MCF 10A (cell line): ENCODE results near the gene CAPRIN2. TPM values are rescaled to one million over a fixed set of nuclear protein-coding genes. Genes with fewer than 3 reads are reported as not detected.

Source experiments
- BruUV-seq: library from RNA; stranded (reverse); fragments of 400-500 nt; replicated peaks from 2 replicates; lab custom pipeline; 2021; lab: Mats Ljungman, UMichigan
- CTCF ChIA-PET: fragments of 300-600 bp; sonication (Branson Sonifier 250); formaldehyde crosslinking; extraction: SDS; loops from one replicate; lab custom pipeline; 2021; ENCODE audit warnings: antibody characterized with exemption, inconsistent platforms; lab: Yijun Ruan, JAX
- POLR2A ChIA-PET: fragments of 300-600, 350-650 bp; sonication (Branson Sonifier 250); formaldehyde crosslinking; extraction: SDS; loops from one replicate; lab custom pipeline; 2020; ENCODE audit warnings: antibody characterized with exemption, inconsistent platforms; lab: Yijun Ruan, JAX
- DNase-seq: peaks from one replicate; pipeline ENCODE4 v3.0.0-alpha.2; 2018; ENCODE audit not compliant: unreplicated experiment
- H3K27ac Mint-ChIP-seq: one replicate; pipeline ENCODE4 v1.8.0; 2022; ENCODE audit warnings: mild to moderate bottlenecking, low read depth, mixed read lengths; ENCODE audit not compliant: unreplicated experiment
- H3K27me3 Mint-ChIP-seq: one replicate; pipeline ENCODE4 v1.8.0; 2022; ENCODE audit warnings: mixed read lengths; ENCODE audit not compliant: insufficient read depth, unreplicated experiment
- H3K36me3 Mint-ChIP-seq: one replicate; pipeline ENCODE4 v1.8.0; 2022; ENCODE audit warnings: mild to moderate bottlenecking, moderate library complexity, mixed read lengths; ENCODE audit not compliant: insufficient read depth, unreplicated experiment
- H3K4me1 Mint-ChIP-seq: one replicate; pipeline ENCODE4 v1.8.0; 2022; ENCODE audit warnings: mixed read lengths; ENCODE audit not compliant: insufficient read depth, unreplicated experiment
- H3K4me3 Mint-ChIP-seq: one replicate; pipeline ENCODE4 v1.8.0; 2022; ENCODE audit warnings: mild to moderate bottlenecking, moderate library complexity, mixed read lengths; ENCODE audit not compliant: unreplicated experiment
- H3K9me3 Mint-ChIP-seq: one replicate; pipeline ENCODE4 v1.8.0; 2022; ENCODE audit warnings: mixed read lengths; ENCODE audit not compliant: unreplicated experiment
- CTCF ChIP-seq: fragments of 200-600 bp; IDR thresholded peaks from one replicate; pipeline ENCODE4 v1.8.0; 2022; ENCODE audit warnings: antibody characterized with exemption, mild to moderate bottlenecking; ENCODE audit not compliant: unreplicated experiment
- intact Hi-C: fragments of 100-400 bp; cut with micrococcal nuclease; formaldehyde crosslinking; loops from 2 replicates; pipeline ENCODE4 v1.14.1; 2022
- total RNA-seq: library from RNA; stranded (reverse); gene quantifications from 2 replicates; pipeline ENCODE4 v1.2.3, GENCODE V29; 2022

Gene CAPRIN2
- total RNA-seq, 1 experiment from 2014 or later, result 33.0 TPM

DNA sequence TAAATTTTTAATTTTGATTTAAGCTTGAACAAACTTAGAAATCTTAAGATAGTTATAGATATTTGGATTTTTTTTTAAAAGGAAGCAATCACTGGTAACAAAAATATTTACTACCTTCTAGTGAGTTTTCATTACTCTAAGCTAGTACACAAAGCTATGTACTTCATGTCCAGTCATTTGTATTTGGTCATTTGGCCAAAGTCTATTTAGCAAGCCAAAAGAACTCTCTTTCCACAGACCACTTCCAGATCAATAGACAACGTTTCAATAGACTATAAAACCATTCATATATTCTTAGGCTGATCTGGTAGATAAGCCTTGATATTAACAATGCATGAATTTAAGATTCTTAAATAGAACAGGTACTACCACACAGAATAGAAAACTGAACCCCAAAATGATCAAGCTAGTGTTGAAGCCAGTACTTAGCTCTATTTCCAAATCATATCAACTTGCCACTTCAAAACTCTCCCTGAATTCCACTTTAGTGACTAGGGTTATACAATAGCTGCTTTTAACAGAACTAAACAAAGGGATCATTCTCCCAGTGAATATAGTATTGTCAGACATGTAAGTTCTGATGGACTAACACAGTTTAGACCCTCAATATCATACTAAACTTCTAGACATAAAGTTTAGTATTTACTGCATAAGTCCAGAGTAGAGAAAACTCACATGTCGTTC, 21.7 kb downstream of the CAPRIN2 start:
- no peak for TF ChIP-seq CTCF
- Mint-ChIP-seq H3K27me3 (no peaks in the 10 kb centered on the region), H3K4me1 (no peaks in the 10 kb centered on the region), H3K27ac (no peak overlapping the region), H3K4me3 (no peak overlapping the region), H3K36me3 (peaks cover 58% of the 10 kb centered on the region), H3K9me3 (no peaks in the 10 kb centered on the region)
- ChIA-PET CTCF (interaction anchor here (0.6 to 1.3 kb wide), 3 partner anchors 12 to 507 kb away, joined by 3 to 4 read pairs (median 3); no protein-coding TSS in a partner anchor), POLR2A (interaction anchor here (0.6 to 3.4 kb wide), 6 partner anchors 10 to 224 kb away, joined by 3 to 14 read pairs (median 3); no protein-coding TSS in a partner anchor)
- intact Hi-C loops, result no loop called here
- BruUV-seq, result no TSS peak
- no peak for DNase-seq

DNA sequence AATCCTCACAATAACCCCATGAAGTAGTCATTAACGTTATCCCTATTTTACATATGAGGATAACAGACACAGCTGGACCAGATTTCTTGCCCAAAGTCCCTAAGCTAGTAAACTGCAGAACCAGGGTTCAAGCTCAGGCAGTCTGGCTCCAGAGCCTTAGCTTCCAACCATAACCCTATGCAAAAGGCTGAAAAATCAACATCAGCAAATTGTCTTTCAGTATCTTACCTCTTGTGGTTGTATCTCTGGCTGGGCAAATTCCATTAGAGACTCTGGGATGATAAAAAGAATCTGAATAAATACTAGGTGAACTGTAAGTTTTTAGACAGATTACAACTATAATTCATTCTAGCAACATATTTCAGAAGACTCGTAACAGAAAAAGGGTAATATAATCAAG, 24.7 kb downstream of the CAPRIN2 start:
- peaks cover 46% of the 10 kb centered on the region for H3K36me3 Mint-ChIP-seq
- H3K9me3 Mint-ChIP-seq, result no peaks in the 10 kb centered on the region
- DNase-seq, result no peak
- TF ChIP-seq CTCF, result no peak
- ChIA-PET POLR2A (interaction anchor here (1.3 kb wide), 1 partner anchor 14 kb away, joined by 5 read pairs; no protein-coding TSS in a partner anchor), CTCF (interaction anchor here (0.6 to 0.9 kb wide), 2 partner anchors 15 to 34 kb away, joined by 4 to 5 read pairs; partner anchors contain the start of gene IPO8)
- H3K4me3 Mint-ChIP-seq, result no peak overlapping the region
- H3K27ac Mint-ChIP-seq, result no peak overlapping the region
- H3K27me3 Mint-ChIP-seq, result no peaks in the 10 kb centered on the region
- no TSS peak for BruUV-seq
- intact Hi-C loops, result no loop called here
- H3K4me1 Mint-ChIP-seq, result peaks cover 15% of the 10 kb centered on the region

DNA sequence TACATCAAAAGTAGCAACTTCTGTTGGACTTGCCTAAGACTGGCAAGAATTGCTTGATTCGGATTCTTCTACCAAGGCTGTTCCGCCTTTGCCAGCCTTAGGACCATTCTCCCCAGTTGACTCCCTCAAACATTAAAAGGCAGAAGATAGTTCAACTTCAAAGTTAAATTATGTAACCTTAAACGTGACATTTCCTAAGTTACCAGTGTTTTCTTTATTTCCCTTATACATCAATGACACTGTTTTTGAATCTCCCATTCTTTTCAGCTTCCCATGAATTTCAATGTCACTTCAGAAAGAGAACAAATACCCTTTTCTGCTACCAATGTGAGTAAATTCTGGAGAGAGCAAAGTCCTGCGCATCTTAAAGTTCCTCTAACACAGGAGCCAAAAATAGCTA, 25.2 kb downstream of the CAPRIN2 start:
- POLR2A ChIA-PET, result interaction anchor here (1.3 kb wide), 1 partner anchor 15 kb away, joined by 5 read pairs; no protein-coding TSS in a partner anchor
- CTCF ChIA-PET, result interaction anchor here (0.9 kb wide), 1 partner anchor 34 kb away, joined by 5 read pairs; the partner anchor contains the start of gene IPO8
- Mint-ChIP-seq H3K27ac (no peak overlapping the region), H3K4me3 (no peak overlapping the region), H3K4me1 (peaks cover 15% of the 10 kb centered on the region), H3K36me3 (peaks cover 42% of the 10 kb centered on the region), H3K27me3 (no peaks in the 10 kb centered on the region), H3K9me3 (no peaks in the 10 kb centered on the region)
- no peak for TF ChIP-seq CTCF
- intact Hi-C loops, result no loop called here
- DNase-seq, result no peak
- BruUV-seq, result no TSS peak

DNA sequence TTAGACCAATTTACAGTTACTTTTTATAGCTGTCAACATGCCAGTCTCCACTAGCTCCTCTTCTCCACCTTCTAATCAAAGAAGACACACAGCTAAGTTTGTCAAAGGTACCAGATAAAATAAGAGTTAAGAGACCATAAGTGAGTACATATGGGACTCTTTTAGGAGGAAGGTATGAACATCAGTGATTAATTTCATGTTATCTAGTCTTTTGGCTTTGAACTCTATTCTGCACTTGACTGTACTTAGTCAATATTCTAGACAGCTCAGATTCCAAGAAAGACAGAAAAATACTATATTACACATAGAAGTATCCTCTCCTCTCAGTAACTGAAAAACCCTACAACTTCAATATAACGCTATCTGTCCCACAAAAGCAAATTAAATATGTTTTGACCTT, 28.1 kb downstream of the CAPRIN2 start:
- DNase-seq, result no peak
- no TSS peak for BruUV-seq
- ChIA-PET CTCF (interaction anchor here (0.5 to 2.2 kb wide), 6 partner anchors 9 to 125 kb away, joined by 3 to 9 read pairs (median 4); no protein-coding TSS in a partner anchor), POLR2A (interaction anchor here (0.7 to 3.3 kb wide), 5 partner anchors 9 to 36 kb away, joined by 3 to 26 read pairs (median 3); partner anchors contain the start of genes CAPRIN2 and IPO8)
- Mint-ChIP-seq H3K9me3 (no peaks in the 10 kb centered on the region), H3K36me3 (peaks cover 29% of the 10 kb centered on the region), H3K4me3 (no peak overlapping the region), H3K27ac (peak overlapping the region; percentile 44), H3K4me1 (peaks cover 15% of the 10 kb centered on the region), H3K27me3 (no peaks in the 10 kb centered on the region)
- intact Hi-C loops, result no loop called here
- no peak for TF ChIP-seq CTCF
